Measurements from ENCODE around the gene ADAD2. TPM values are rescaled to one million over a fixed set of nuclear protein-coding genes. Genes with fewer than 3 reads are reported as not detected.

ADAD2 gene
- total RNA-seq, 1 donor from 2014 or later = not detected

GRCh38 chr16:84245956-84246678 lies 55.2 kb downstream of the ADAD2 start:
- DNase-seq (ENCODE audit: low read depth, low spot score) = no peak

- no peak for DNase-seq (ENCODE audit: low read depth, low spot score)
Observed at GRCh38 chr16:84246679-84247077, 55.7 kb downstream of the ADAD2 start.

Other genes with a start within 250 kb of the ADAD2 start
- 1.7 and 2.8 TPM in 2 replicates for gene OSGIN1, start 237.9 kb upstream of the ADAD2 start, total RNA-seq
- gene NECAB2, start 222.9 kb upstream of the ADAD2 start, total RNA-seq = 0.04 and 0.20 TPM in 2 replicates
- not detected in 2 replicates for gene SLC38A8, start 148.4 kb upstream of the ADAD2 start, total RNA-seq
- gene MBTPS1, start 74.2 kb upstream of the ADAD2 start, total RNA-seq = 127 and 145 TPM in 2 replicates
- 25.6 and 30.1 TPM in 2 replicates for gene HSDL1, start 46.0 kb upstream of the ADAD2 start, total RNA-seq
- under 0.01 and 0.07 TPM in 2 replicates for gene DNAAF1, start 45.8 kb upstream of the ADAD2 start, total RNA-seq
- 13.8 and 21.9 TPM in 2 replicates for gene TAF1C, start 4.1 kb upstream of the ADAD2 start, total RNA-seq
- gene KCNG4, start 48.9 kb downstream of the ADAD2 start, total RNA-seq = not detected in 2 replicates
- not detected in 2 replicates for gene WFDC1, start 103.7 kb downstream of the ADAD2 start, total RNA-seq
- gene ATP2C2, start 177.4 kb downstream of the ADAD2 start, total RNA-seq = not detected in 2 replicates